Endothelial cell of umbilical vein (primary cell): ENCODE data around the gene AKT3. TPM values are rescaled to one million over a fixed set of nuclear protein-coding genes. Genes with fewer than 3 reads are reported as not detected.

Experiments
- BruUV-seq: library from RNA; stranded (reverse); fragments of 400-500 nt; replicated peaks from 2 replicates; lab custom pipeline; 2021; lab: Mats Ljungman, UMichigan
- CTCF ChIA-PET: fragments of 300-600, 350-600 bp; sonication (Branson Sonifier 250); formaldehyde crosslinking; loops from one replicate; lab custom pipeline; 2021; ENCODE audit warnings: antibody characterized with exemption, inconsistent platforms; lab: Charles Lee
- POLR2A ChIA-PET: fragments of 300-600, 350-600 bp; sonication (Branson Sonifier 250); formaldehyde crosslinking; loops from one replicate; lab custom pipeline; 2021; ENCODE audit warnings: antibody characterized with exemption, inconsistent platforms; lab: Charles Lee
- DNase-seq: peaks from one replicate; pipeline ENCODE4 v3.0.0-alpha.2; 2011; ENCODE audit warnings: low read depth, low spot score
- FAIRE-seq: peaks from 2 replicates; lab custom pipeline; 2011; peaks lifted over from hg19 to GRCh38; lab: Jason Lieb, UNC
- H2AFZ ChIP-seq: 2 replicates; pipeline ENCODE4 v1.6.0; 2012; ENCODE audit warnings: low read depth, low read length, control low read depth, inconsistent platforms
- H3K27ac ChIP-seq: 2 replicates; pipeline ENCODE4 v1.5.1; 2011; ENCODE audit warnings: low read depth, mild to moderate bottlenecking, control low read depth, low read length, moderate library complexity; ENCODE audit not compliant: insufficient read depth
- H3K27me3 ChIP-seq, 2 experiments: 2 replicates each; pipeline versions ENCODE4 v1.6.0 to v1.6.1; 2011; ENCODE audit warnings: low read length in 2 of 2, mixed read lengths in 1 of 2; ENCODE audit not compliant: control insufficient read depth in 2 of 2, insufficient read depth in 2 of 2
- H3K36me3 ChIP-seq, 2 experiments: 2 replicates in 1 of 2; 3 replicates in 1 of 2; pipeline ENCODE4 v1.5.1; 2011; ENCODE audit warnings: low read length in 2 of 2, mild to moderate bottlenecking in 1 of 2, moderate library complexity in 1 of 2; ENCODE audit not compliant: control insufficient read depth in 2 of 2, insufficient read depth in 2 of 2; ENCODE audit errors: extremely low read depth in 1 of 2
- H3K4me1 ChIP-seq: 3 replicates; pipeline ENCODE4 v1.5.1; 2011; ENCODE audit warnings: mild to moderate bottlenecking, low read length; ENCODE audit not compliant: control insufficient read depth, insufficient read depth; ENCODE audit errors: extremely low read depth
- H3K4me2 ChIP-seq: 2 replicates; pipeline ENCODE4 v1.6.1; 2011; ENCODE audit warnings: low read length, control low read depth, mixed read lengths; ENCODE audit not compliant: insufficient read depth
- H3K4me3 ChIP-seq, 3 experiments: fragments of 200-600 bp in 1 of 3; sonication (generic), shearing (Covaris generic) in 1 of 3; replicated peaks in 1 of 3; 2 replicates each; pipeline ENCODE4 v1.5.1; 2011 to 2016; ENCODE audit warnings: control low read depth in 3 of 3, low read length in 3 of 3, mild to moderate bottlenecking in 2 of 3, inconsistent platforms in 1 of 3, low read depth in 1 of 3, moderate library complexity in 1 of 3; ENCODE audit not compliant: insufficient read depth in 1 of 3
- H3K79me2 ChIP-seq: 2 replicates; pipeline ENCODE4 v1.6.0; 2012; ENCODE audit warnings: low read length, inconsistent platforms; ENCODE audit not compliant: control insufficient read depth, insufficient read depth
- H3K9ac ChIP-seq: replicated peaks from 2 replicates; pipeline ENCODE3; 2011; ENCODE audit warnings: low read length, control low read depth; ENCODE audit not compliant: insufficient read depth; ENCODE audit errors: extremely low read depth
- H3K9me1 ChIP-seq: replicated peaks from 3 replicates; pipeline ENCODE4 v1.6.0; 2011; ENCODE audit warnings: mild to moderate bottlenecking, low read length; ENCODE audit not compliant: control insufficient read depth, insufficient read depth; ENCODE audit errors: extremely low read depth
- H3K9me3 ChIP-seq: replicated peaks from 2 replicates; pipeline ENCODE4 v1.5.1; 2012; ENCODE audit warnings: low read length, inconsistent platforms; ENCODE audit not compliant: control insufficient read depth, insufficient read depth
- H4K20me1 ChIP-seq: replicated peaks from 2 replicates; pipeline ENCODE3; 2011; ENCODE audit warnings: mild to moderate bottlenecking, low read length; ENCODE audit not compliant: control insufficient read depth, insufficient read depth; ENCODE audit errors: extremely low read depth
- CTCF ChIP-seq, 2 donors: IDR thresholded peaks; 1 replicate in 1 of 2; 2 replicates in 1 of 2; pipeline ENCODE4 v1.5.1; 2011; ENCODE audit warnings: low read length in 2 of 2, mild to moderate bottlenecking in 2 of 2, moderate library complexity in 2 of 2, control low read depth in 1 of 2, inconsistent platforms in 1 of 2, low read depth in 1 of 2; ENCODE audit not compliant: insufficient read depth in 1 of 2; ENCODE audit errors: extremely low read depth in 1 of 2
- GATA2 ChIP-seq: IDR thresholded peaks from 2 replicates; pipeline ENCODE4 v1.7.0; 2011; ENCODE audit warnings: low read depth, mild to moderate bottlenecking, moderate library complexity, mixed read lengths, low read length; ENCODE audit not compliant: insufficient read length, insufficient read depth
- JUN ChIP-seq: IDR thresholded peaks from 2 replicates; pipeline ENCODE4 v1.6.1; 2011; ENCODE audit warnings: borderline replicate concordance, low read depth; ENCODE audit not compliant: insufficient read length, insufficient read depth
- MYC ChIP-seq: IDR thresholded peaks from one replicate; pipeline ENCODE4 v1.6.1; 2011; ENCODE audit warnings: mild to moderate bottlenecking, low read depth, low read length
- POLR2AphosphoS5 ChIP-seq: IDR thresholded peaks from 2 replicates; pipeline ENCODE4 v1.6.1; 2012; ENCODE audit warnings: low read depth, mild to moderate bottlenecking, control low read depth, low read length, moderate library complexity; ENCODE audit not compliant: insufficient read depth
- dilution Hi-C: fragments of 300-500 bp; cut with MboI; formaldehyde crosslinking; loops from one replicate; pipeline ENCODE4 v1.15.0; 2019; ENCODE audit warnings: low sequenced_read_pairs; ENCODE audit not compliant: extremely low pct_ligation_motif_present
- intact Hi-C: fragments of 100-400 bp; cut with micrococcal nuclease; formaldehyde crosslinking; loops from one replicate; pipeline ENCODE4 v1.10.0; 2022
- polyA plus RNA-seq, 4 experiments: library from polyadenylated mRNA; depleted of rRNA in 3 of 4; stranded (reverse) in 3 of 4; unstranded in 1 of 4; fragments of >200 nt; gene quantifications; 2 replicates each; pipeline versions ENCODE4 v1.2.1 to v1.2.3, GENCODE V29; 2011 to 2012; ENCODE audit warnings: missing spikeins in 1 of 4
- total RNA-seq: library from RNA; stranded (reverse); gene quantifications from 2 replicates; pipeline ENCODE4 v1.2.3, GENCODE V29; 2021

AKT3 gene
- total and polyA plus RNA-seq, 2 donors (not counting 3 experiments of a cell fraction or from before 2014, with no cell fraction given), result 20.6 to 97.1 TPM

GRCh38 chr1:243547891-243548290 lies 302.2 kb downstream of the AKT3 start:
- no peak overlapping the region for H3K27ac ChIP-seq
- POLR2A ChIA-PET, result no interaction called here
- no peaks in the 10 kb centered on the region for H3K9me3 ChIP-seq
- H3K9ac ChIP-seq, result no peak overlapping the region
- H3K36me3 ChIP-seq, result peaks cover 0 to 3% of the 10 kb centered on the region in 2 experiments
- no peak overlapping the region for H2AFZ ChIP-seq
- CTCF ChIA-PET, result no interaction called here
- FAIRE-seq (no peak), DNase-seq (no peak)
- no peak for TF ChIP-seq MYC
- dilution Hi-C loops (no loop called here), intact Hi-C loops (no loop called here)
- H3K79me2 ChIP-seq, result no peaks in the 10 kb centered on the region
- H3K27me3 ChIP-seq, result no peaks in the 10 kb centered on the region
- BruUV-seq, result no TSS peak
- no peak overlapping the region for H3K4me2 ChIP-seq
- peaks cover 4% of the 10 kb centered on the region for H3K4me1 ChIP-seq
- no peak overlapping the region for H3K4me3 ChIP-seq
- no peaks in the 10 kb centered on the region for H4K20me1 ChIP-seq
- H3K9me1 ChIP-seq, result no peaks in the 10 kb centered on the region

- Histone ChIP-seq H3K27me3 (no peaks in the 10 kb centered on the region), H3K9ac (no peak overlapping the region), H3K4me1 (no peaks in the 10 kb centered on the region), H3K27ac (no peak overlapping the region), H4K20me1 (no peaks in the 10 kb centered on the region), H3K9me1 (no peaks in the 10 kb centered on the region), H3K79me2 (no peaks in the 10 kb centered on the region), H2AFZ (no peak overlapping the region), H3K4me2 (no peak overlapping the region), H3K36me3 (peaks cover 0 to 3% of the 10 kb centered on the region in 2 experiments), H3K9me3 (no peaks in the 10 kb centered on the region), H3K4me3 (no peak overlapping the region)
- intact Hi-C loops (no loop called here), dilution Hi-C loops (no loop called here)
- DNase-seq (no peak), FAIRE-seq (no peak)
- BruUV-seq, result no TSS peak
- POLR2A ChIA-PET, result no interaction called here
- TF ChIP-seq JUN (no peak), CTCF (IDR thresholded peaks at IDR 0.05; ENCODE audit: extremely low read depth in 1 of 2, insufficient read depth in 1 of 2, low read depth in 1 of 2, low read length in 2 of 2) (no peak), GATA2 (no peak), POLR2AphosphoS5 (no peak)
- CTCF ChIA-PET, result interaction anchor here (1.0 kb wide), 1 partner anchor 9 kb away, joined by 3 read pairs; no protein-coding TSS in a partner anchor
These were observed 303.6 kb downstream of the AKT3 start for GRCh38 chr1:243546457-243546856.
